HG02852 (cell line): ENCODE data around the gene ARL6IP5.

Experiments used
- ATAC-seq: cut with Tn5 transposase; IDR thresholded peaks from one replicate; pipeline ENCODE4 v1.9.1; 2021; ENCODE audit warnings: mild to moderate bottlenecking, moderate library complexity; ENCODE audit not compliant: unreplicated experiment

ARL6IP5 gene, protein sequence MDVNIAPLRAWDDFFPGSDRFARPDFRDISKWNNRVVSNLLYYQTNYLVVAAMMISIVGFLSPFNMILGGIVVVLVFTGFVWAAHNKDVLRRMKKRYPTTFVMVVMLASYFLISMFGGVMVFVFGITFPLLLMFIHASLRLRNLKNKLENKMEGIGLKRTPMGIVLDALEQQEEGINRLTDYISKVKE

GRCh38 chr3:69084326-69085167, at the start of gene ARL6IP5:
TSS of gene ARL6IP5 (plus strand) at chr3:69084937. CDS start at chr3:69085048, 111 bp downstream.
- ATAC-seq = peak; percentile 57

DNA sequence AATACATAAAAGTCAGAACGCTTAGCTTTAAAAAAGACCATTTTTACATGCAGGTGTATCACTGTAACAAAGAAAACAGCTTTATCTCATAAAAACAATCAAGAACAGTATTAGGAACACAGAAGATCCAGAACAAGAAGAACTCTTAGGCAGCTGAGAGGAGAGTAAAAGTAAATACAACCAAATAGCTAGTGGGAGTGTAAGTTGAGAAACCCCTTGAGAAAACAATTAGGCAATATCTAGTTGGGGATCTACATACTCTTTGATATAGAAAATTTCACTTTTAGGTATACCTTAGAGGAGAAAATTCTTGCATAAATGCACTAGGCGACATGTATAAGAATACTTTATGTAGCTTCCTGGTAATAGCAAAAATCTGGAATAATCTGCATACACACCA, 40.1 kb upstream of the ARL6IP5 start:
- no peak for ATAC-seq

- ATAC-seq = no peak
These were observed 35.7 kb upstream of the ARL6IP5 start for GRCh38 chr3:69048990-69049389.

- peak; percentile 96 for ATAC-seq
These were observed 32.8 kb upstream of the ARL6IP5 start, which contains the start of gene TMF1 for GRCh38 chr3:69051756-69052471. TSS of gene TMF1 (minus strand) at chr3:69052333. CDS start at chr3:69052086, 247 bp downstream.

GRCh38 chr3:69052472-69052898, 32.3 kb upstream of the ARL6IP5 start:
- ATAC-seq = peak; percentile 4

- ATAC-seq = peak; percentile 97
These were observed 26.4 kb upstream of the ARL6IP5 start for GRCh38 chr3:69058180-69058946.

DNA sequence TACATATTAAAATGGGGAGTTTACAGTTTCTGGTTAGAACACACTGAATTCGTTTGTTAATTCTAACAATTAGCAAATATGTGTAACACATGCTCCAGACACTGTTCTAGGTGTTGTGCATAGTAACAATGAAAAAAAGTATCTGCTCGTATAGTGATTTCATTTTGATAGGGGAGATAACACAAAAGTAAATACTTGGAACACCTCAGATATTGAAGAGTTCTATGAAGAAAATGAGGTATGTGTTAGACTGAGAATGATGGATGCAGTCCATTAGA, 25.9 kb upstream of the ARL6IP5 start:
- no peak for ATAC-seq

GRCh38 chr3:69059688-69060087, 25.0 kb upstream of the ARL6IP5 start:
- ATAC-seq = no peak

DNA sequence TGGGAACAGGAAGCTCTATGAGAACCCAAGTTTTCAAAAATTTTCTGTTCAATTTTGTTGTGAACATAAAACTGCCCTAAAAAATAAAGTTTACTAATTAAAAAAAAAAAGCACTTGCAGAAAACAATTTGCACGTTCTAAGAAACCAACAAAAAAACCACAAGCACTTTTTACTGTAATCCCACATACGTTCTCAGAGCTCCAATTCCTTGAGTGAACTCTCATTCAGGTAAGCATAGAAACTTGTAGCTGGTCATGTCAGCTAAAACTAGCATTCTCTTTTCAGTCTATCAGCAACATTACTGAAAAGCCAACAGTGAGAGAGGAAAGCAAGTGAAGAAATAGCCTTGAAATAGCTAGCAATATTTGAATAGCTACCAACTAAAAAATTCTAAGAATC, 21.1 kb upstream of the ARL6IP5 start:
- ATAC-seq = no peak

GRCh38 chr3:69065318-69065964, 19.3 kb upstream of the ARL6IP5 start:
- no peak for ATAC-seq

- no peak for ATAC-seq
These were observed 18.6 kb upstream of the ARL6IP5 start for GRCh38 chr3:69066121-69066520.

DNA sequence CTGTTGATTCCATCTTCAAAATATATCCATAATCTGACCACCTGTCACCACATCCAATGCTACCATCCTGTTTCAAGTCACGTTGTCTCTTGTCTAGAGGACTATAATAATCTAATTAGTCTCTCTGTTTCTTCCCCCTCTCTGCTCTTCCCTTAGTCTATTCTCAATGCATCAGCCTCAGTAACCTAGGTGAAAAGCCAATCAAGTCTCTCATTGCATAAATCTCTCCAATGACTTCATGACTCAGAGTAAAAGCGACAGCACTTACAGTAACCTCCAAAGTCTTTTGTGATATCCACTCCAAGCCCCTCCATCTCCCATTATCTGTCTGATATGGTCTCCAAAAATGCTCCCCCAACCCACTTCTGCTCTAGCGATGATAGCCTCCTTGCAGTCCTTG, 11.8 kb upstream of the ARL6IP5 start:
- no peak for ATAC-seq

DNA sequence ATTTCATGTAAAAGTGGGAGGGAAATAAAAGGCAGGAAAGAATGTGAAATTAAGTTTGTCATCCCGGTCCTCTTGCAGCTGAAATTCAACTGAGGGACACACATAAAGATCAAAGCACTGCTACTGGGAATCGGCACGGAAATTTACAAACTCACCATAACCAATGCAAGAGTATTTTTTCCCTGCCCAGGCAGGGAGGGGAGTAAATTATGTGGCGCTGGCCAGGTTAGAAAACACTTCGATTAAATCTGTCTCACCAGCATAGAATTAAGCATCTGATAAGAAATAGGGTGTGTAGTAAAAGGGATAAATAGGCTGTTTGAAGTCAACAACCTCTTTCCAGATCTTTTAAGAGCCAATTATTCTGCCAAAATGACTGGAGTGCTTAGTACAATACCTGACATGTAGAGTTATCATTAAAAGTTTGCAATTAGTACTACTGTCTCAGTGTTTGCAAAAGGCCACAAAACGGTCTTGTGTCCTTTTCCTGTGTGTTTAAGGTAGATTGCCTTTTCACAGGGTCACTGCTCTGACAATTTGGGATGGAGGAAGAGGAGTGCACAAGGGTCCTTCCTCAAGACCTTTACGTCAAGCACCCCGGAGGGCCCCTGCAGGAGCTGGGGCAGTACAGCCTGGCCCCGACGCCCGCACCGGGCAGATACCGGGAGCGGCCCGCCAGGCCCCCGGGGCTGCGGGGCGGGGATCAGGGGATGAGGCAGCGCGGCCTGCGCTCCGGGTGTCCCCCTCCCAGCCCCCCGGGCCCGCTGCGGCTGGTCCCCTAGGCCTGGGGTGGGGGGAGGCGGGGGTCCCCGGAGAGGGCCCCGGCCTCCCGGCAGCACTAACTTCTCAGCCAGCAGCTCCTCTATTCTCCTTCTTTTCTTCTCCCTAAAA, 5.2 kb upstream of the ARL6IP5 start:
- peak; percentile 11 for ATAC-seq

DNA sequence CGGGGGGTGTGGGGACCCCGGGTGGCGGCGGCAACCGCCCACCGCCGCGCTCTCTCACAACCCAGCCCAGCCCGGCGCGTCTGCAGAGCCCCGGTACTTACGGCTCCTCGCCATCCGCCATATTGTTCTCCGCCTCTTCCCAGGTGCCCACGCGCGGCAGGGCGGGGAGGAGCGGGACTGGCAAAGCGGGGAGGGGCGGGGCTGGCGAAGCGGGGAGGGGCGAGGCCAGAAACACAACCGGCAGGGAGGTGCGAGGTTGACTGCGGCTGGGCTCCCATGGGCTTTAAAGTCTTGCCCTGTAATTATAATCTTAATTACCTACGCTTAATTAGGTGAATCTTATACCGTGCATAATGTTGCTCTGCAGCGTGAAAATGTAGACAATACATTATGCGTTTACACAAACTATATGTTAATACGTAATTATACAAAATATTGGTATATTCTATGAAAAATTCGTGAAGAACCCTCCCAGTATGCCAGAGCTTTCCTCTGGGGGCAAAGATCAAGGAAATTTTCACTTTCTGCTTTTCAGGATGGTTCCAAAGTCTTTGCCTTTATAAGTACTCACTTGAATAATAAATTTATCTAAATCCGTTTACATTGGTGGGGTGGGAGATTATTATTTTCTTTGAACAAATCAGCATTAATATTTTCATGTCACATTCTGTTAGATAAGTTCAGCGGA, 4.4 kb upstream of the ARL6IP5 start, which contains the start of gene UBA3:
UBA3 (minus strand) TSS at position 133 of the 688 bp plus-strand sequence; CDS start at position 121, 12 bp downstream.
- ATAC-seq = peak; percentile 44

GRCh38 chr3:69081583-69082262, 3.0 kb upstream of the ARL6IP5 start:
- no peak for ATAC-seq

GRCh38 chr3:69082361-69082760, 2.4 kb upstream of the ARL6IP5 start:
- ATAC-seq = no peak

- peak; percentile 48 for ATAC-seq
These were observed 1.9 kb upstream of the ARL6IP5 start for GRCh38 chr3:69082805-69083204.

DNA sequence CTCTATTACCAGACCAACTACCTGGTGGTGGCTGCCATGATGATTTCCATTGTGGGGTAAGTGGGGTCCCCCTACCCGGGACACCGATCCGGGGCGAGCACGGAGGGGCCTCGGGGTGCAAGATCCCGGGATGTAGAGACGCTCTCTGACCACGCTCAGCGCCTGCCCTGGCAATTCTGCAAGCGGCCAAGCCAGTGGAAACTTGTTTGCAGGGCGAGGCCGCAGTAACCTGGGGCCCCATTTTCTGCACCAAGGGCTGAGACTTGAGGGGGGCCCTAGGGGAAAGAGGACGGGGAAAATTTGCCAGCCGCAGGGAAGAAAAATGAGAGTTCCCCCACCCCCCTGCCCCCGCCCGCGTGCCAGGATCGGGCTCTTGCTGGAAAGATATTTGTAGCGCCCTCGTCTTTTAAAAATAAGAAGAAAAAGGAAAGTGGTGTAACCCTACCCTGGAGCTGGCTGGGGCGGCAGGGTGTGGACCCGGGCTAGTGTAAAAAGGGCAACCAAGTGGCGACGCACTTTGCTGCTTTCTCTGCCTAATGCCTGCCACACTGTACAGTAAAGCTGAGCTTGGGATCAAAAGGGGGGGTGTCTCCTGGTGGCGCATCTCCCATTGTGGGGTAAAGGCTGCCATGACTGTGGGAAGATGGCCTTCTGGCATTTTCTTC, 563 bp downstream of the ARL6IP5 start:
- ATAC-seq = peak; percentile 0
